Activated CD4-positive, CD25-positive, alpha-beta regulatory T cell treated with anti-CD3 and anti-CD28 coated beads, Interleukin-2, amount 50 U/mL, for 24 hours (primary cell): ENCODE results near the gene OR10H1.

ENCODE experiments used
- ATAC-seq, 2 donors: fragments of 150-1000 bp; cut with Tn5 transposase; one replicate each; pipeline ENCODE4 v1.10.0; 2021; ENCODE audit warnings: mild to moderate bottlenecking in 1 of 2, moderate library complexity in 1 of 2

The OR10H1 gene

GRCh38 chr19:15759962-15760565, 55.4 kb downstream of the OR10H1 start:
- no peak for ATAC-seq

GRCh38 chr19:15758379-15758778, 57.1 kb downstream of the OR10H1 start:
- ATAC-seq, result no peak
